ENCODE data around the gene C1orf105. TPM values are rescaled to one million over a fixed set of nuclear protein-coding genes. Genes with fewer than 3 reads are reported as not detected.
A peak's percentile ranks its signal among the peaks of the same experiment; 100 is the strongest.

C1orf105 gene
- total and polyA plus RNA-seq, 10 of the 15 experiments (the other 5 are each of a cell fraction or from before 2014, with no cell fraction given), result not detected

GRCh38 chr1:172397221-172397620 lies 23.3 kb upstream of the C1orf105 start (continued):
- TF ChIP-seq PRDM15 (CRISPR knock-in tag; IDR thresholded peaks at IDR 0.05), result no peak
- no peak for TF ChIP-seq IRF3 (IDR thresholded peaks at IDR 0.05)
- no peak for TF ChIP-seq RFX5 (IDR thresholded peaks at IDR 0.05; ENCODE audit: low read depth, low read length)
- no peak for TF ChIP-seq RCOR1 (conservative IDR thresholded peaks at IDR 0.05; ENCODE audit: low read depth, low read length)
- TF ChIP-seq E2F8 (IDR thresholded peaks at IDR 0.05; ENCODE audit: low read depth, partially characterized antibody), result peak; percentile 84
- peak; percentile 62 for TF ChIP-seq RUNX3 (IDR thresholded peaks at IDR 0.05; ENCODE audit: low read length)
- no peak for TF ChIP-seq PAX8 (IDR thresholded peaks at IDR 0.05)
- no peak for TF ChIP-seq CBX3 (IDR thresholded peaks at IDR 0.05; ENCODE audit: borderline replicate concordance, low read depth)
- no peak for TF ChIP-seq ELK1 (IDR thresholded peaks at IDR 0.05; ENCODE audit: low read depth, low read length)
- peak; percentile 81 for TF ChIP-seq ATF2 (IDR thresholded peaks at IDR 0.05; ENCODE audit: low read length)
- TF ChIP-seq ASH2L (IDR thresholded peaks at IDR 0.05; ENCODE audit: borderline replicate concordance, low read depth), result no peak
- TF ChIP-seq TCF12 (IDR thresholded peaks at IDR 0.05; ENCODE audit: low read depth, low read length), result no peak
- TF ChIP-seq CEBPZ (IDR thresholded peaks at IDR 0.05; ENCODE audit: low read depth, low read length), result no peak
- TF ChIP-seq YY1 (IDR thresholded peaks at IDR 0.05; ENCODE audit: low read depth, low read length), result no peak

Data from GM12878 (cell line).